Measurements from ENCODE around the gene RBMY1J. TPM values are rescaled to one million over a fixed set of nuclear protein-coding genes. Genes with fewer than 3 reads are reported as not detected.
"Not testable (repeated sequence)": the region's sequence is repeated elsewhere in the genome, so short reads cannot be mapped to it uniquely, and the experiment has no call there.

Gene RBMY1J
- total RNA-seq, result not detected in 2 replicates

DNA sequence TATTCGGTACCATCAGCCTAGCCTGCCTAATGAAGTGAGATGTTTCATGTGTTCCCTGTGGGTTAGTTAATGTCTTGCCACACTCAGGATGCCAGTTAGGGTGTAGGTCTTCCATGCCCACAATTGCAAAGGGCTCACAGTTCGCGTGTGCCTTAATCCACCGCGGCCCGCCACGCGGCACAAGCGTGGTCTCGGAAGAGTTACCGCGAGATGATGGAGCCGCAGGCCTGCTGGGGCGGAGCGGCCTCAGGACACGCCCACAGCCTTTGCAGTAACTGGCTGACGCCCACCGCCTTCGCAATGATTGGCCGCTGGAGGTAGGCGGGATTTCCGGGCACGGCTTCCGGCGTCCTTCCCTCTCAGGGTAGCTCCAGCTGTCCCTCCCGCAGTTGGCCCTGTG is at the start of gene RBMY1J:
TSS of gene RBMY1J (plus strand) at position 301 of the 400 bp plus-strand sequence. CDS start 2,038 bp downstream, outside the sequence.
- not testable (repeated sequence) for DNase-seq (ENCODE audit: extremely low read depth, low read depth, low spot score)

DNA sequence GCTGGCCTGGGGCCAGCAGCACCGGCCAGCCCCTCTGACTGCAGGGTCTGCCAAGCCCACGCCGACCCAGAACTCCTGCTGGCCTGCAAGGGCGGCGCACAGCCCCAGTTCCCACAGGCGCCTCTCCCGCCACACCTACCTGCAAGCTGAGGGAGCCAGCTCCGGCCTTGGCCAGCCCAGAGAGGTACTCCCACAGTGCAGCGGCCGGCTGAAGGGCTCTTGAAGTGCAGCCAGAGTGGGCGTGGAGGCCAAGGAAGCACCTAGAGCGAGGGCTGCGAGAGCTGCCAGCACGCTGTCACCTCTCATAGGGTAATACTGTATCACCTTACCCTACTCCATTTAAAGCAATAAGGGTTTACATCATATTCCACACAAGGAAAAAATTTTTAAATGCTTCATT is 35.8 kb upstream of the RBMY1J start:
- DNase-seq (ENCODE audit: extremely low read depth, low read depth, low spot score), result no peak

DNA sequence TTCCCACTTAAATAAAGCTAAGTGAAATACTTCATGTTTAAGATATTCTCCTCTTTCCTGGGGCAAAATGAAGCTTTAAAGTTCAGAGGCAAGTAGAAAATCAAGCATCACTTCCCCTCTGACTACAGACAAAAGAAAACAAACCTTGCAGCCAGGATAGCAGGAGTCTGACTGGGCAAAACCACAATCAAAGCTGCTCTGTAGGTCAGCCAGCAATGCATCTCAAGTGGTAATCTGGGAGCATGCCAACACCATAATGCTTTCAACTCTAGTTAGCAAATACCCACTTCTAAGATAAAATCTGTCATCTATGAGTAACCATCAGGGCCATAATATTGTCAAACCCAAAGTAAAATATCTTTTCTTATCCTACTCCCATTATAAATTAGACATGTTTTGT is 32.6 kb upstream of the RBMY1J start:
- DNase-seq (ENCODE audit: extremely low read depth, low read depth, low spot score), result no peak

DNA sequence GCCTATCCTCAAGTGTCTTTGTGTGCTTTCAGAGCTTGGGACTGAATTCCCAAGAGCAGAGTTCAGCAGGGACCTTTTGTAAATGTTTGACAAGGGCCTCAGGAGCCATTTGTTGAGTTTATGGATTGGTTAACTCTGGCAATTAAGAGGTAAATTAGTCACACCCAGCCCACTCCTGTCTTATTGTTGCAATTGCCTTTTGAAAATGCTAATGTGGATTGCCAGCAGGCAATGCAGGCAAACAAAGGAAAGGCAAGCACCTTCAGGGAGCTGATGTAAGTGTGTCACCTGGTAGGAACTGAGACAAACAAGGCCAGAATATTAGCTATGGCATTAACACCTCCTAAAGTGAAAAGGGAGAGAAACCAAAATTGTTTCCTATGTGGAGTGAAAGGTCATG is 29.7 kb upstream of the RBMY1J start:
- no peak for DNase-seq (ENCODE audit: extremely low read depth, low read depth, low spot score)

DNA sequence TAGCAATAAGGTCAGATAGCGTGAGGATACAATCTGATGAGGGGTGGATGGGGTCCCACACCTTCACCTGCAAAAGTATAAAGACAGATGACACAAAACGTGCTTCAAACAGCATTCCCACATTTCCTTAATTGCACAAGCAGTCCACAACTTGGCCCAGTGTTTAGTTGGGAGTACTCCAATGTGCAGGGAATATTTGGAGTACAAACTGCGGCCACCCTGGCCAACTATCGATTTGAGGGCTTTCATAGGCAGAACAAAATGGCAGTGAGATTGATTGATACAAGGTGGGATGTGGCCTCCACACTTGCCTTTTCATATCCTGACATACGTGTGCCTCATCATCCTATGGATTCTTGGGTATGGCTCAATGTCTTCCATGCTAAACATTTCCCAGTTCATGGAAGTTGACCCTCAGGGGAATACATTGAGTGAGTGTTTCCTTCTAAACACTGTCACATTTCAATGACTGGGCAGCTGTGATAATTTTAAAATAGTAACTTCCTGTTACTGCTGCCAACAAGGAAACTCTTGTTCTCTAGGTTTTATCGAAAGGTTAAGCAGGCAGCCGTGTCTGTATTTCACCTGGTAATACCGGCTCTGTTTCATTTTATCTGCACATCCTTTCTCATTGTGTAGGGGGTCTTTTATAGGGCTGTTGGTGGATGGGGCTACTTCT is 41.6 kb downstream of the RBMY1J start:
- DNase-seq (ENCODE audit: extremely low read depth, low read depth, low spot score), result not testable (repeated sequence)

DNA sequence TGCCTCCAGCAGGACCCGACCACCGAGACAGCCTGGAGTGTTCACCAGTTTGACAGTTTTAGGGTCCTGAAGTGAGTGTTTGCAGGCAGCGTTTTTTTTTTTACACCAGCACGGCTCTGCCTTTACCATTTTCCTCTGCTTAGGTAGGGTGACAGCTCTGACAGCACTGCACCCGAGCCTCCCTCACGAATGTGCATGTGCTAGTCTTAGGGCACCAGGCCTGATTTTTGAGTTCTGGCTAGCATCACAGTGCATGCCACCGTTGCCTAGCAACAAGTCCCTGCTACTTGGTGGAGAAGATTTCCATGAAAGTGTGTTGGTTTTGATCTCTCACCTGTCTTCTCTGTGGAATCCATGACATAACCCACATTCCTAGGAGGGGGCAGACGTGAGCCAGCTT is 52.3 kb downstream of the RBMY1J start:
- DNase-seq (ENCODE audit: extremely low read depth, low read depth, low spot score), result not testable (repeated sequence)

DNA sequence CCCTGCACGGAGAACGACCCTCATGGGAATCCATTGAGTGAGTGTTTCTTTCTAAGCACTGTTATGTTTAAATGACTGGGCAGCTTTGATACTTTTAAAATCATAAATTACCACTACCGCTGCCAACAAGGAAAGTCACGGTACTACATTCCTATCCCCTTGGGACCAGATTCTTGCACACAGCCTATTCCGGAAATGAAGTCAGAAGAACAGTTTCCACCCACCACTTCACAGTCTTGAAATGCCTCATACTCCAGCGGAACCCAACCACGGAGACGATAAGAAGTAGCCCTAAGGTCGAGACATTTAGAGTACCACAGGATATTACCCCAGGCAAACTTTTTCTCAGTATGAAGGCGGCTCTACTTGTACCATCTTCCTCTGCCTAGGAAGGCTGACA is 58.8 kb downstream of the RBMY1J start:
- not testable (repeated sequence) for DNase-seq (ENCODE audit: extremely low read depth, low read depth, low spot score)

Other genes with a start within 250 kb of the RBMY1J start
- gene RBMY1F, start 220.5 kb upstream of the RBMY1J start, total RNA-seq, result not detected in 2 replicates